ENCODE results near the gene RNF14.

Gene RNF14

DNA sequence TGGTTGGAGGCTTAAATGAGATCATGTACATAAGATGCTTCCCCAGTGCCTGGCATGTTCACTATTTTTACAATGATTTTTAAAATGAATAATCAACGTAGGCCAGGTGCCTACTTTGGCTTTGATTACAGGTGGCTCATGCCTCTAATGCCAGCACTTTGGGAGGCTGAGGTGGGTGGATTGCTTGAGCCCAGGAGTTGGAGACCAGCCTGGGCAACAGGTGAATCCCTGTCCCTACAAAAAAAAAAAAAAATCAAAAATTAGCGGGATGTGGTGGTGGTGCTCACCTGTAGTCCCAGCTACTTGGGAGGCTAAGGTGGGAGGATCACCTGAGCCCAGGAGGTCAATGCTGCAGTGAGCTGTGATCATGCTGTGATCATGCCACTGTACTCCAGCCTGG, 20.1 kb upstream of the RNF14 start:
- DNase-seq (ENCODE audit: low spot score), result no peak

DNA sequence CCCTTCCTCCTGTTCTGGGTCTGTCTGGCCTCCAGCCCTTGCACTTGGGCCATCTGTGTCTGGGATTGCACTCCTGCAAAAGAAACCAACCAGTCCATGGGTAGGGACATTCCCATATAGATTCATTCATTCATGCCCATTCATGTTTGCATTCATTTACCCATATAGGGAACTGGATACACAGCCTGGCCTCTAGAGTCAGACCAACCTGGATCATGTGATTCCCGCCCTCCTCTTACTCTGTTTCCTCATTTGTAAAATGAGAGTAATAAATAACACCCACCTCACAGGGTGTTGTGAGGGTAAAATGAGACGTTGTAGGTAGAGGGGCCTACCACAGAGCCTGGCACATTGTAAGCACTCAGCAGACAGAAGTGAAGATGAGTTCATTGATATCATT, 19.4 kb upstream of the RNF14 start:
- DNase-seq (ENCODE audit: low spot score), result no peak

DNA sequence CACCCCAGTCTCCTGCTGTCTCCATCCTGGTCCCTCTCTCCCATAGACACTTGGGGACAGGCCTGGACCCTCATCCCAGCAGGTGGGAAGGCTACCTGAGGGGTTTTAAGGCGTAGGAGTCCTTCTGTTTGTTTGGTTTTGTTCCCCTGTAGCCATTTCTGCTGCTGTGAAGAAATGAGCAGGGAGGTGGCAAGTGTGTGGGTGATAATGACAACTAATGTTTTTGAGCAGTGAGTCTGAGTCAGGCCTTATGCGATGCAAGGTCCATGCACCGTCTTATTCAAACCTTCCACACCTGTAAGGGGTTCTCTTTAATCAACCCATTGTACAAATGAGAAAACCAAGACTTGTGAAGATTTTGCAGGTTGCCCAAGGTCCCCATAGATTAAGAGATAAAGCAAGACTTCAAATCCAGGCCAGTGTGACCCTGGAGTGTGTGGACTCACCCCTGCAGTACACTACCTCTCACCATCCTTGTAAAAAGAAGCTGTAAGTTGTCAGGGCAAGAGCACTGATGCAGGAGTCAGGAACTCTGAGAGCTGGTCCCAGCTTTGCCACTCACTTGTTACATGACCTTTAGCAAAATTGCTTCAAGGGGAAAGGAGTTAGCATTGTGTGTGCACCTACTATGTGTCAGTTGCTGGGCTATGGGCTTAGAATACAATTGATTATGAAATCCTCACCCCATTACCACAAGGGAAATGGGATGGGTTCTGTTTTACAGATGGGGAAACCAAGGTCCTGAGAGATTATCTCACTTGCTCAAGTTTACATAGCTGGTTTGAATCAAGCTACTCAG, 18.5 kb upstream of the RNF14 start:
- no peak for DNase-seq (ENCODE audit: low spot score)

DNA sequence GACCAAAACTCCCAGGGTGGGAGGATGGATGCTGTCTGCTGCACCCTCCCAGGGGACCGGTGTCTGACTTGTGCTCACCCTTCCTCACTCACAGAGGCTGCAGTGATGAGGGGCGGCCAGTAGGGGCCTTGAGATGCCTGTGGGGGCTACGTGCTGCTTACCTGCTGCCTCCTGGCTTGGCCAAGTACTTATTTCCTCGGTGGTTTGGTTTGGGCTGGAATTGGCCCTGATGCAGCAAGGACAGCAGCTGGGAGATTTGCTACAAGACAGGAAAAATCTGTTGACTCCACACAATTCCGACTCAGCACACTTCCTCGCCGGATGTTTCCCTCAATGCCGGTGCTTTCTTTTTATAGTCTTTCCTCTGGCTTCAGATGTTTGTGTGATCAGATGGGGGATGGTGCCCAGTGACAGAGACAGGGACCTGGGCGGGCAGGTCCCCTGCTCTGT, 17.5 kb upstream of the RNF14 start:
- peak; percentile 68 for DNase-seq (ENCODE audit: low spot score)

DNA sequence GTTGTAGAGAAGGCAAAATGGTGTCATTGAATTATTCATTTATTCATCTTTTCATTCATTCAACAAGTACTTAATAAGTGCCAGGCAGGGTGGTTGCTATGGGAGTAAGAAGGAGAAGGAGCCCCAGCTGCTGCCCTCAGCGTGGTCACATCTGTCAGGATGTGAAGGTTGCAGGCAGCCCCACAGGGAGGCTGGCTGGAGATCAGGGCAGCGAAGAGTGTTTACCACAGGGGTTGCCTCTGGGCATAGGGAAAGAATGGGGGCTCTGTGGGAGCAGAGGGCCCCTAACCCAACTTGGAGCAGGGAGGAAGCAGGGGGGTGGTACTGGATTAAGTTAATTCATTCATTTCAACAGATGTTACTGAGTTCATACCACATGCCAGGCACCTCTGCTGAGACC, 16.9 kb upstream of the RNF14 start:
- DNase-seq (ENCODE audit: low spot score), result no peak

DNA sequence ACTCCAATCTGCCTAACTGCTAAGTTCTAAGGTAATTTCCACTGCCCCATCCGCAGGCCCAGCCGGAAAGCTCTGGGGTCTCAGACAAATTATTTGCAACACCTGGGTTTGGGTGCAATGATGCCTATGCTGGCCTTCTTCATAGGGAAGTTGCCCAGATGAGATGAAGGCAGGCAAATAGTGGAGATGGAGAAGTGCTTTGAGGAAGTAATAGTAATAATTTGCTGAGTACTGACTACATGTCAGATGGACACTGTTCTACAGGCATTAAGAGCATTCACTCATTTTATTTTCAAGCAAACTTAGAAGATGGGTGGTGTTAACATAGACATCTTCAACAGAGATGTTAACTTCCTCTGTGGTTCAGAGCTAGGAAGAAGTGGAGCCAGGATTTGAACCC, 14.7 kb upstream of the RNF14 start:
- DNase-seq (ENCODE audit: low spot score), result no peak

DNA sequence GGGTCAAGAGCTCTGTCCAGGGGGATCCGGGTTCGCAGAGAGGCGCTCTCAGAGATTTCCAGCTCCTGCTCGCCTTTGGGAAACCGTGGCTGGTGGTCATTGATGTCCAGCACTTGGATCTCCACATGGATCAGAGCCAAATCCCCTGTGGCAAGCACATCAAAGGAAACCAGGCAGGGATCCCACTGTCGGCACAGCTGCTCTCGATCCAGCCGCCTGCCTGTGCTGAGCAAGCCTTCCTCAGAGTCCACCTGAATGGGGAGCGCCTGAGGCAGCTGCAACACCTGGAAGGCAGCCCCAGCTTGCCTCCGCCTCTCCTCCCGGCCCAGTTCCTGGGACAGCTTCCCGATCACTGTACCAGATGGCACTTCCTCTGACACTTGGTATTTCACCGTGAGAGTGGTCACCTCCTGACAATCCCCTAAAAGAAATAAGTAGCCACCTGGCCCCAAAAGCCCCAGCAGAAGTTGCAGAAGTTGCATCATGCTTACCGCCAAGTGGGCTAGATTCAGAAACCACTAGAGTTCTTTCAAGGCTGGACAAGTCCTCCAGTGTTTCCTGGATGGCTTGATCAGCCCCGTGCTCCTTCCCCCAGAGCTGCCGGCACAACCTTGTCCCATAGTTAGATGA, 11.4 kb upstream of the RNF14 start:
- DNase-seq (ENCODE audit: low spot score), result no peak

DNA sequence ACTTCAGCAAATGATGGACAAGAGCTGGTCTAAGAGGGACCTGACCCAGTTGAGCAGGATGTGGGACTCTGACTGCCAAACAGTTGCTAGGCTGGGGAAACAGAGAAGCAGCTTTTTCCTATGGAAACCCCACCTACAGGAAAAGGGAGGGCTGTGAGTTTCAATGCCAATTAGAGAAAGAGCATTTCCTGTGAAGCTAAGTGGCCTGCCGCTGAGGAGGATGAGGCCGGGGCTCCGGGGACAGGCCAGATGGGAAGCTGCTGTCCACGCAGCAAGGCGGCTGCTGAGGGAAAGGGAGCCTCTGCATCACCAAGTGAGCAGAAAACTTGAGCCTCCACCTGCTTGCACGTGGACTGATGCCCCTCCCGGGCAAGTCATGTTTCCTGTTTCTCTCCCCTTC, 10.8 kb upstream of the RNF14 start, which contains the start of gene PCDH12:
PCDH12 (minus strand) TSS at position 90 of the 400 bp plus-strand sequence. CDS start 351 bp downstream, outside the sequence.
- DNase-seq (ENCODE audit: low spot score), result no peak

DNA sequence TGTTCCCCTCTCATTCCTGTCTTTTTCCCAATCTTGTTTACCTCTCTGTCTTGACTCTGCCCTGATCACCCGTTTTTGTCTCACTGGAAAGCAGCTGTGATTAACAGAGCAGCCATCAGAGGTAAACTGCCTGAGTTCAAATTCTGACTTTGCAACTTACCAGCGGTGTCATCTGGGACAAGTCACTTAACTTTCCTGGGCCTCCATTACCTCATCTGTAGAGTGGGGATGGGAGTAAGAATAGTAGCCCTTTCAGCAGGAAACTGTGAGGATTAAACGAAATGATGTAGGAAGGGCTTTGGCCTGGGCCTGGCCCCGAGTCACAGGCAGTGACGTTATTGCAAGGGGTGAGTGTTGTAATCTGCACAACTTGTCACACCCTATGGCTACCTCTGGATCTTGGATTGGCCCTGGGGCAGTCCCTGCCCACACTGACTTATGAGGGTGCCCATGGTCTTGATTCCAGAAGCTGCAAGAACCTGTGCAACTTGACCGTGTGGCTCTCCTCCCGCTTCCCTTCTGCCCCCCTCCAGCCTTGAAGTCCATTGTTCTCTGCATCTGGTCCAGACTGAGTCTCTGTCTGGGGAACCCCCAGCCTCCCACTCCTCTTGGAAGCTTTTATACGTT, 10.2 kb upstream of the RNF14 start:
- DNase-seq (ENCODE audit: low spot score), result no peak

DNA sequence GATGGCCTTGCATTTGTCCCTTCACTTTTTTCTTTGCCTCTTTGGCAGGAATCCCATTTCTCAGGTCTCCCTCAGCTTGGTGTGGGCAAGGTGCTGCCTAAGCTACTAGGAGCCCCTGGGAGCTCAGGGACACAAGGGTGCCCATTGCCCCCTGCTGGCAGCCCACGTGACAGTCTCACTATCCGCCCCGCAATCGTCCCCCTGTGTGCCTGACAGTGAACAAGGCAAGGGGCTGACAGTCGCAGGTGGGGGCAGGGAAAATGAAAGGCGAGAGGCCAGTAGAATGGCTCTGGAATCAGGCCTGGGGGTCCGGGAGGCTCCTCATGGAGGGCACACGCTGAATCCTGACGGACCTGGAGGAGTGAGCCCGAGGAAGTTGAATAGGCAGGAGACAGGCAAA, 8.9 kb upstream of the RNF14 start:
- DNase-seq (ENCODE audit: low spot score), result peak; percentile 45

DNA sequence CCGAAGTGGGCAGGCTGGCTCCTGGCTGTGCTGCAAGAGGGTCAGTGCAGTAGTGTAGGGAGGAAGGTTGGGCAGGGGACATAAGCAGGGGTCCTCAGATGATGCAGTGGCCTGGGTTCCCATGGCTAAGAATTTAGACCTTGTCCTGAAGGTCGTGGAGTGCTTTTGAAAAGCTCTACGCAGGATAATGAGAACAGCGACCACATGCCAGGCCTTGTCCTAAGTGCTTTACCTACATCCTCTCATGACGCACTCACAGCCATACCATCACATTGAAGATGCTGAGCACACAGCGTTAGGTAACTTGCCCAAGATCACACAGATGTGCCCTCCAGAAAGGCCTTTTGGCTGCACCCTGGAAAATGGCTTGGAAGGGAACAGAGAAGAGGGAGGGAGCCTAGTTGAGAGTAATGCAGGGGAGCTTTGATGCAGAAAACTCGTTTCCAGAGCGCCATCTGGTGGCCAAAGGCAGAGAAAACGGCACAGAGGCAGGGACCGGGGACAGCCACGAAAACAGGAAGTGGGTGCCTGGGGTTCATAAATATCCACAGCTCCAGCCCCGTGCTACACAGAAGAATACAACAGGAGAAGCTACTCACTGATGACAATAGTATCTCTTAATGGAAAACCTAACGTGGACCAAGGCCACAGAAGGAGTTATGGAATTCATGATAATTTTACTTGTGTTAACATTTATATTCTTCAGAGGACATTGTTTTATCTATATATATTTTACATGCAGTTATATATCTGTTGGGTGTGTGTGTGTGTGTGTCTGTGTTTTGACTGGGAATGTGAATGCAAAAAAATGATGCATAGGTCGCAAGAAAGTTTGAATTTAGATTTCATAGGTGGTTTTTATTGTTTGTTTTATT, 8.2 kb upstream of the RNF14 start:
- peak; percentile 97 for DNase-seq (ENCODE audit: low spot score)

DNA sequence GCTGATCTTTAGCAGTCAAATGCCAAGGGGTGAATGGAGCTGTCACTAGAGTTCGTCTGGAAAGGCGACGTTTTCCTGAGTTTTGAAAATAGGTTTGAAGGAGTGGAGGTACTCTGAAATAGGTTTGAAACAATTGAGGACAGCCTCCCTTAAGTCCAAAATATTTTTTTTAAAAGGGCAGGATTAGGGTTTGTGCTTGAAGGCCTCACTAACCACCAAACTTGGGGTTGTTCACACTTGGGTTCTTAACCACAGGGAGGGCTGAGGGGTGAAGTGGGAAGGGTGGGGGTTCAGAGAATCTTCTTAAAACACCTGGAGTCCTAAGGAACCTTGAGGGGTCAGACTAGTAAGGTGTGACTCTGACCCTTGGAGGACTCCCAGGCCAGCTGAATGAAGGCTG, 7.4 kb upstream of the RNF14 start:
- no peak for DNase-seq (ENCODE audit: low spot score)

DNA sequence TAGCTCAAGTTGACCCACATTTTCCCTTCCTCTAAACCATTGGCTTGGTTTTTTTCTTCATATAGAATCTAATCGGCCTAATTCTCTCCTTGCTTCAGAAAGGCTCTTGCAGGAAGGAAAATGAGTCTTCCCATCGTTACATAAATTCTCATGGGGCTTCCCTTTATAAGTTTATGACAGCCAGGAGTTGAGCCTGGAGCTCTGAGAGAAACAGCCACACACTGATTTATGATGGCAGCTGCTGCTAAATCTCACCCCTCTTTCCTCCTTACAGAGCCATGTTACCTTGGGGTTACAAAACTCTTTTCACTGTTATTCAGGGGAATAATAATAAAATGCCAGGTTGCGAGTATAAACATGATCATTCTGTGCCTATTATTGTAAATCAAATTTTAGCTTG, 5.2 kb upstream of the RNF14 start:
- DNase-seq (ENCODE audit: low spot score), result no peak

DNA sequence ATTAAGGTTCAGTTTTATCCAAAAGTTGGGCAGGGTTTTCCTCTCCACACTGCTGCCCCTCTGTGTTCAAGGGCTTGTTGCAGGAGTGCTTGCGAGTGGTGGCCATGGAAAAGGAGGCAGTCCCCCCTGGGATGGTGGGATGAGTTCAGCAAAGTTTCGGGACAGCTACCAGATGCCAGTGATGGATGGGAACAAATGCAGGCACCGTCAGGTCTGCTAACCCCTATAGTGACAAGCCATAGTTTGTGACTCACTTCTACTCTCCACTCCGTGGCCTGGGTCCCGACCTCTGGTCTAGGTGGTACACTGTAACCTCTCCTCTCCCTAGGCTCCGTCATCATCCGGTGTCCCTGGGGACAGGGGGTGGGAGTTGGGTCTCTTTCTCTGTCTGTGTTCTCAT, 3.8 kb upstream of the RNF14 start:
- DNase-seq (ENCODE audit: low spot score), result no peak

DNA sequence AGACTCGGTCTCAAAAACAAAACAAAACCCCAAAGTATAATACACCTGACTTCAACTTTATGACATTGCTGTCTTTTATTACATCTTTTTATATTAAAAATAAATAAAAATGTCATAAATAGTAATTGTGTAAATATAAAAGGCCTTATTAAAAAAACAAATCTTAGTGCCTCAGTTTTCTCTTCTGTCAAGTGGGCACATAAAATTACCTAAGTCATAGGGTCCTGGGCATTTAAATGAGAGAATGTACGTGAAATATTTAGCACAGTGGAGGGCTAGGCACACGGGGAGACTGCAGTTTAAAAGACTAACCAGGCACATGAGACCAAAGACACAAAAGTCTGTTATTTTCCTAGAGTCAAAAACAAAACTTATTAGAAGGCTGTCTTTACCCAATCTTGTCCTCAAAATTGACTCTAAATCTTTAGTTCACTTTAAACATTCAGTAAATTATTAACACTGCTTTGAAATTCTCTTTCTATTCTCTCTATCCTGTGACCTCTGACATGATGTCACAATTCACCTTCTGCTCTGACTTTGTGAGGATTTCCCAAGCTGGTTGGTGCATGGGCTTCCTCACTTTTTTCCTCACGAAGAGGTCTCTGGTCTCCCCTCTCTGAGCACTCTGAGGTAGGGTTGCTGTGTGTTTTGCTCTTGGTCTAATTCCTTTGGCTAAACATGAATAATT, 2.5 kb upstream of the RNF14 start:
- no peak for DNase-seq (ENCODE audit: low spot score)

DNA sequence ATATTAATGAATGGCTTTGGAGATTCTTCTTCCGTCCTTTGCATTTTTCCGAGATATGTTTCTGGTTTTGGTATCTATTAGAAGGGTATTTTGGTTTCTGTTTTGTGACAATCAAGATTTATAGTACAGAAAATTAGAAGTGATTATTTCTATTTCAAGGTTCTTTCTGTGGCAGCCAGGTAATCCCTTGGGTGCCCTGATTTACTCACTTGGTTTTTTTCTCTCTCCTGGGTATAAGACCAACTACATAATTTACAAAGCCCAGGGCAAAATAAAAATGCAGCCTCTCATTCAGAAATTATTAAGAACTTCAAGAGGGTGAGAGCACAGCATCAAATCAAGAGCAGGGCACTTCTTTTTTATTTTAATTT, 2.0 kb upstream of the RNF14 start:
- DNase-seq (ENCODE audit: low spot score), result no peak

DNA sequence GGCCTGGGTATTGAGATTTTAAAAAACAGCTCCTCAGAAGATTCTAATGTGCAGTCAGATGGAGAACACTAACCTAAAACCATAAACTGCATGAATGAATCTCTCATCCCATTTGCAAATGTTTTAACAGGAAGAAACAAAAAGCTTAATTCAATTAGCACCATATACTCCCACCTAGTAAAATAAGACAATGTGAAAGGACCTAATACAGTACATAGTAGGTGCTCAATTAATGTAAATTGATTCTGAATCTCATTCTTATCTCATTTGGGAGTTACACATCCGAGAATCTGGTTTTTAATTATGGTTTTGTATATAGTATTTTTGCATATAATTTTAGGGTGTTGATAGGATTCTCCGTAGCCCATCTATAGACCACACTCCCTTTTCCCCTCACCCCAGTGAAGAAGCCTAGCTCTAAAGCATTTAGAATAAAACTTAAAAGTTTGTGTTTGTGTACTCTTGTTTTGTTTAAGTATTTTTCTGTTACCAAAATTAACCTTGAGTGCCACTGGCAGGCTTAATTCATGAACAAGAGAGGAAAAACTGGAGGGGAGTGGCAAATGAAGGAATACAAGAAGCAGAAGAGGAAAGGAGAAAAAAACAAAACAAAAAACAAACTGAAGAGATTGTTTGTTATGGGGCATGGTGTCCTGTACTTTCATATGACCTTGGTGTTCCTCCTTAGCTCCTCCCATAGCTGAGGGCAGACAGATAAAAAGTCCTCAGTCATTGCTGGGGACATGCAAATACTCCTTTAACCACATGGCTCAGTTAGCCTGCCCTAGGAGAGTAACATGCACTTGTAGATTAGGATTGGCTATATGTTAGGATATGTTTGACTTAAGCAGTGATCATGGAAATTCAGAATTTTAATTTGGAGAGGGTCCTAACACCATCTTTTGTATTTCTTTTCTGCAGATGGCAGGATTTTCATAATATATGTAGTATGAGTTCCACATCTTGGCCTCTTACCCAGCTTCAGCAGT, 1.2 kb downstream of the RNF14 start:
- DNase-seq (ENCODE audit: low spot score), result peak; percentile 95

DNA sequence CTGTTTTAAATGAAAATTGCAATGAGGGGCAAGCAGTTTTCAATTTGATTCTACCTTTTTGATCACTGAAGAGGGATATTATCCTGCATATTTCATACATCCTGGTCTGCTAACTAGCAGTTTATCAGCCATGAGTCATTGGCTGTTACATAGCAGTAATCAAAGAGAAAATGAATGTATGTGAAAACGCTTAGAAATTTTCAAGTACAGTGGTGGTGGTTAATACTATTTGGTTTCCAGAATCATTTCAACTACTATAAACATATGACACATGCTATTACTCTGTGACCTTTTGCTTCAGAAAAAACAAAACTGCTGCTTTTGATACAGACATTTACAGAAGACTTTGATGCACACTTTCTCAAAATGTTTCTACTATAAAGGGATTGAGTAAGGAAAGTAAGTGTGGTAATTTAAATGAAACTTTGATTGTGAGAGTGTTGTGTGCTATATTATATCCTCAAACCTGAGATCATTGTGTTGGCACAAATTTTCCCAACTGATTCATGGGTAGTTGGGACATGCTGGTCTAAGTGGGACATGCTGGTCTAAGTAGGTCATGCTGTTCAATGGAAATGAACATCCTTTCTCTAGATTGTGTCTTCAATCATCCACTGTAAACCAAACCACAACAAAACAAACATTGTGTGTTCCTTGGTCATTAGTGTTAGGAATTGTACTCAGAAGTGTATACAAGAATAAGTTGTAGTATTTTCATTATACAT, 5.1 kb downstream of the RNF14 start:
- no peak for DNase-seq (ENCODE audit: low spot score)

DNA sequence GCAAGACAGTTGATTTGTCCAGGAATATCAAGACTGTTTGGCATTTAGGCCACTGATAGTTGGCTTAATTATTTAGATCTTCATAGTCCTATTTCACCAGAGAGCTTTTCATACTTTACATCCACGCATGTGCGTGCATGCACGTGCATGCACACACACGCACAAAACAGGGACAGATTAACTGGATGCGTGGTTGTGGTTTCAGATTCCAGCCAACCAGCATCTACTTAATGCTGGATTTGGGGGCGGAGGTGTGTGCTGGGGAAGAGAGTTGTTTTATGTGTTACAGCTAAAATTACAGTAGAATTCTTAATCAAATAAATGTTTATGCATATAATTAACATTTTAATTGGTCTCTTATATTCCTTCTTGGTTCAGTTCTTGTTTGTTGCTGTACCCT, 7.3 kb downstream of the RNF14 start:
- DNase-seq (ENCODE audit: low spot score), result no peak

DNA sequence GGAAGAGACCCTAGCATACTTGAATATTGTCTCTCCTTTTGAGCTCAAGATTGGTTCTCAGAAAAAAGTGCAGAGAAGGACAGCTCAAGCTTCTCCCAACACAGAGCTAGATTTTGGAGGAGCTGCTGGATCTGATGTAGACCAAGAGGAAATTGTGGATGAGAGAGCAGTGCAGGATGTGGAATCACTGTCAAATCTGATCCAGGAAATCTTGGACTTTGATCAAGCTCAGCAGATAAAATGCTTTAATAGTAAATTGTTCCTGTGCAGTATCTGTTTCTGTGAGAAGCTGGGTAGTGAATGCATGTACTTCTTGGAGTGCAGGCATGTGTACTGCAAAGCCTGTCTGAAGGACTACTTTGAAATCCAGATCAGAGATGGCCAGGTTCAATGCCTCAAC, 9.5 kb downstream of the RNF14 start:
- no peak for DNase-seq (ENCODE audit: low spot score)

Data from NAMALWA (cell line).